ENCODE data around the gene RAI1.

RAI1 gene

DNA sequence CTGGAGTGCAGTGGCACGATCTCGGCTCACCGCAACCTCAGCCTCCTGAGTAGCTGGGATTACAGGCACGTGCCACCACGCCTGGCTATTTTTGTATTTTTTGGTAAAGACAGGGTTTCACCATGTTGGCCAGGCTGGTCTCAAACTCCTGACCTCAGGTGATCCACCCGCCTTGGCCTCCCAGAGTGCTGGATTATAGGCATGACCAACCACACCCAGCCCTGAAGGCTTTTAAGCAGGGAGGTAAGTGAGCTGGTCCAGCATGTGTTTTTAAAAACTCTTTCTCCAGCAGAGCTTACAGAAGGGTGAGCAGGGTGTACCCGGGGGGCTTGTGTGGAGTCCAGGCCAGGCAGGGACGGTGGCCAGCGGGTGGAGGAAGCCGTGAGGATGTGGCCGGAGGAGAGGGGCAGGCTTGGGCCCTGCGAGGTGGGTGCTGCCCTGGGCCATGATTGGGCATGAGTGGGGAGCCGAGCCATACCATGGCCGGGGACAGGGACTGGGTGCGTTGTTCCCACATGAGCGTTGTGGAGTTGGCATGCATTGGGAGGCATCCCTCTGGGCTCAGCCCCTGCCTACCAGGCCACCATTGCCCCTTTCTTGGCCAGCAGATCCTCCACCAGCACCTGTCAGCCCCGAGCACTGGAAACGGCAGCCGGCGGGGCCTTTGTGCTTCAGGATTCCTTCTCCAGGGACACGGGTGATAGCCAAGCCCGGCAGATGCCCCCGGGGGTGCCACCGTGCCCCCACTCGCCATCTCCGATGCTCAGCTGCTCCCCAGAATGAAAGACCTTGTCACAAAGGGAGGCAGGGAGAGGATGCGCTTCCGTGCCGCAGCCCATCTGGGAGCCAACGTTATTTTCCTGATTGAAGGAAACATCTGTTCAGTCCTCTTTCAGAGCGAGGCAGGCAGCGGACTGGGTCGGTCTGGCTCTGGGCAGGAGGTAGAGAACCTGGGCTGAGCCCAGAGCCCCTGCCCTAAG, 64.5 kb downstream of the RAI1 start:
- peak overlapping the region; percentile 91 for H3K27ac ChIP-seq
- ChIA-PET CTCF (interaction anchor here (0.6 kb wide), 3 partner anchors 25 to 475 kb away, joined by 3 to 6 read pairs (median 4); no protein-coding TSS in a partner anchor), POLR2A (ENCODE audit: low non-redundant PET) (no interaction called here)
- DNase-seq (ENCODE audit: low spot score): no peak
- TF ChIP-seq, protein P1, sequence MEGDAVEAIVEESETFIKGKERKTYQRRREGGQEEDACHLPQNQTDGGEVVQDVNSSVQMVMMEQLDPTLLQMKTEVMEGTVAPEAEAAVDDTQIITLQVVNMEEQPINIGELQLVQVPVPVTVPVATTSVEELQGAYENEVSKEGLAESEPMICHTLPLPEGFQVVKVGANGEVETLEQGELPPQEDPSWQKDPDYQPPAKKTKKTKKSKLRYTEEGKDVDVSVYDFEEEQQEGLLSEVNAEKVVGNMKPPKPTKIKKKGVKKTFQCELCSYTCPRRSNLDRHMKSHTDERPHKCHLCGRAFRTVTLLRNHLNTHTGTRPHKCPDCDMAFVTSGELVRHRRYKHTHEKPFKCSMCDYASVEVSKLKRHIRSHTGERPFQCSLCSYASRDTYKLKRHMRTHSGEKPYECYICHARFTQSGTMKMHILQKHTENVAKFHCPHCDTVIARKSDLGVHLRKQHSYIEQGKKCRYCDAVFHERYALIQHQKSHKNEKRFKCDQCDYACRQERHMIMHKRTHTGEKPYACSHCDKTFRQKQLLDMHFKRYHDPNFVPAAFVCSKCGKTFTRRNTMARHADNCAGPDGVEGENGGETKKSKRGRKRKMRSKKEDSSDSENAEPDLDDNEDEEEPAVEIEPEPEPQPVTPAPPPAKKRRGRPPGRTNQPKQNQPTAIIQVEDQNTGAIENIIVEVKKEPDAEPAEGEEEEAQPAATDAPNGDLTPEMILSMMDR (conservative IDR thresholded peaks at IDR 0.05; ENCODE audit: low read depth): no peak

DNA sequence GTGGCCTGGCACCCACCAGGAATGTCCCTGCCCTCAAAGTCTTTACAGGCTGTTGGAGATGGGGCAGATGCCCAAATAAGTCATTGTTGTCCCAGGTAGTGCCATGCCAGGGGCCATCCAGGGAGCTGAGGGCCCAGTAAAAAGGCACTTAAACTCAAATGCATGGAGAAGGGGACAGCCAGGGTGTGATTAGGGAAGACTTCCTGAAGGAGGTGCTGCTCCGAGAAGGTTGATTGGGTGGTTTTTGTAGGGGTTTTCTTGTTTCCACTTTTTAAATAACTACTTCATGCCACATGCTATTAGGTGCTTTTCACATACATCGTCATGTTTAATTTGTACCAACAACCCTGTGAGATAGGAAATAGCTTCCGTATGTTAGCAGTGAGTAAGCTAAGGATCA, 66.9 kb downstream of the RAI1 start:
- CTCF ChIA-PET: interaction anchor here (0.6 to 1.6 kb wide), 5 partner anchors 8 to 177 kb away, joined by 3 to 7 read pairs (median 4); no protein-coding TSS in a partner anchor
- TF ChIP-seq, protein P1 (conservative IDR thresholded peaks at IDR 0.05; ENCODE audit: low read depth): no peak
- POLR2A ChIA-PET (ENCODE audit: low non-redundant PET): no interaction called here
- peak overlapping the region; percentile 91 for H3K27ac ChIP-seq
- no peak for DNase-seq (ENCODE audit: low spot score)

DNA sequence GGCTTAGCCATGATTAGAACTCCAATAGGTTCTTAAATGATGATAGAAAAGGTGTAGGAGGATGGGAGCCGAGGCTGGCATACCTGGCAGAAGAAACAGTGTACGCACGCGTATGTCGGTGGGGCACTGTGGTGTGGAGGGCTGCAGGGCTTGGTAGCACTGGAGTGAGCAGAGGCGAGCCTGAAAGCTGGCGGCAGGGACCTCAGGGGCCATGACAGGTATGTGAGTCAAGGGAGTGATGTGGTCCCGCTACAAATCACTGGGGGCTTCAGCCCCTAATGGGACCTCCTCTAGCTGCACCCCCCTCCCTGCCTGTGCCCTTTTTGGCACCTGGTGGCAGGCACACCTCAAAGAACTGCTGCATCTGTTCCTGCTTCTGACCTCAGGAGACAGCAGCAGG, 67.3 kb downstream of the RAI1 start:
- DNase-seq (ENCODE audit: low spot score): no peak
- ChIA-PET CTCF (interaction anchor here (0.6 to 1.6 kb wide), 4 partner anchors 9 to 38 kb away, joined by 3 to 7 read pairs (median 4); no protein-coding TSS in a partner anchor), POLR2A (ENCODE audit: low non-redundant PET) (no interaction called here)
- H3K27ac ChIP-seq: peak overlapping the region; percentile 91
- TF ChIP-seq, protein P1 (conservative IDR thresholded peaks at IDR 0.05; ENCODE audit: low read depth): no peak

DNA sequence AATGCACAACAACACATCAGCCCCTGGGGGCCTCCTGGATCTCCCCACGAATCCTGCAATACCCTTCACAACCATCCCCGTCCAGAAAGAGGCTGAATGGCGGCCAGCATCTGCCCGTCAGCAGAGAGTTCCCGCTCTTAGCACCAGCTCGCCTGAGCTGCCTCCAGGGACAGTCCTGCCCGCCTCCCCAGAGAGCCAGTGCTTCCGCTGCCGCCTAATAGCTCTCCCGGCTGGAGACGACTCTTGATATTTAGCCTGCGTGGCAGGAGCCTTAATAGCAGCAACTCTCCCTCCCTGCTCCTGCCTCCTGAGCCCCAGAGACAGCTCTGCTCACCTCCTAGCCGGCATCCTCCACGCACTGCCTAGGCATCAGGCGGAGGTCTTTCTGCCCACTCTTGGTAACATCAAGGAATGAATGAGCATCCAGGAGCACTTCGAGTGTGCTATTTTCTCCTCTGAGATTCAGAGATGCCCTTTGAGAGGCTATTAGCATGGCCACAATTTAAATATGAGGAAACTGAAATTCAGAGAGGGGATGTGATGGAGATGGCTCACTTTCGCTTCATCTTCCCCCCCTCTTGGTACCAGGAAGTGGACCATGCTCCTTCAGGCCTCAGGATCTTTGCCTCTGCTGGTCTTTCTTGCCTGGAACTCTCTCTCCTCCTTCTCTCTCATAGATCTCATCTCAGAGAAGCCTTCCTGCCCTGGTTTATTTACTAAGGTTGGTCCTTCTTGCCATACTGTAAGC, 67.9 kb downstream of the RAI1 start:
- peak overlapping the region; percentile 91 for H3K27ac ChIP-seq
- CTCF ChIA-PET: interaction anchor here (0.6 to 1.6 kb wide), 5 partner anchors 9 to 37 kb away, joined by 3 to 7 read pairs (median 4); no protein-coding TSS in a partner anchor
- TF ChIP-seq, protein P1 (conservative IDR thresholded peaks at IDR 0.05; ENCODE audit: low read depth): no peak
- POLR2A ChIA-PET (ENCODE audit: low non-redundant PET): no interaction called here
- no peak for DNase-seq (ENCODE audit: low spot score)

DNA sequence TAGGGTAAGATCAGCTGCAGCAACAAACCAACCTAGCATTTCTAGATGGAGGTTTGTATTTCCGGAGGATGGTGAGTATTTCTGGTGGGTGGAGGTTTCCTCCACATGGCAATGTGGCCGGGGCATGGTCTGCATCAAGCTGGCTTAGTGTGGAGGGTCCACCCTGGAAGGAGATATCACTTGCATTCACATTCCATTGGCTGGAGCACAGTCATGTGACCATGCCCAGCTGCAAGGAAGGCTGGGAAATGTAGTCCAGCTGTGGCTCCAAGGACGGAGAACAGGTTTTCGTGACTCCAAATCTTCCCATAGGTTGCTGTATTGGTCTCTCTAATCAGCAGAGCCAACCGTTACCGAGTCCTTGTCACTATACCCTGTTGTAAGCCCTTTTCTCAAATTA, 68.7 kb downstream of the RAI1 start:
- peak; percentile 59 for DNase-seq (ENCODE audit: low spot score)
- peak overlapping the region; percentile 91 for H3K27ac ChIP-seq
- TF ChIP-seq, protein P1 (conservative IDR thresholded peaks at IDR 0.05; ENCODE audit: low read depth): no peak
- ChIA-PET POLR2A (ENCODE audit: low non-redundant PET) (no interaction called here), CTCF (interaction anchor here (0.6 to 1.4 kb wide), 2 partner anchors 21 to 138 kb away, joined by 3 to 4 read pairs; no protein-coding TSS in a partner anchor)

DNA sequence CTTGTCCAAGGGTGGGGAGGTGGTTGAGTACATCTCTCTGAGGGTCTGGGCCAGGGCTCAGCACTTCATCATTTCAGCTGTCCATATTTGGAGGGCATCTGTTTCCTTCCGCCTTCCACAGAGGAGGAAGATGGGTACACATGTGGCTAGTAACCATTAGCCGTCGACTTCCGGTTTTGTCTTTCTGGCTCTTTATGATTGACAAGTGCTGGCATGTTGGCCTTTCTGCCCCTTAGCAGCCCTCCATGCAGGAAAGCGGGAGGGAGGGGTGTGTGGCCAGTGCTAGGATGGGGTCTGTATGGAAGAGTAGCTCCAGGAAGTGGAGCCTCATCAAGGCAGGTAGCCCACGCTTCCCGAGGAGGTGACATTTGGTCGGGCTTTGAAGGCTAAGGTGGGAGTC, 69.6 kb downstream of the RAI1 start:
- peak overlapping the region; percentile 91 for H3K27ac ChIP-seq
- DNase-seq (ENCODE audit: low spot score): no peak
- TF ChIP-seq, protein P1 (conservative IDR thresholded peaks at IDR 0.05; ENCODE audit: low read depth): no peak
- CTCF ChIA-PET: no interaction called here
- POLR2A ChIA-PET (ENCODE audit: low non-redundant PET): no interaction called here
